GM23248 (cell line): ENCODE data around the gene NPBWR2.

ENCODE experiments used
- EZH2 ChIP-seq: fragments of 200-600 bp; sonication (generic); IDR thresholded peaks from 2 replicates; pipeline ENCODE4 v1.6.1; 2018; ENCODE audit warnings: antibody characterized with exemption, mild to moderate bottlenecking; ENCODE audit not compliant: insufficient read depth, poor library complexity, severe bottlenecking
- EZH2phosphoT487 ChIP-seq: fragments of 200-600 bp; sonication (generic); IDR thresholded peaks from 2 replicates; pipeline ENCODE4 v1.6.1; 2018; ENCODE audit warnings: antibody characterized with exemption, moderate library complexity, mild to moderate bottlenecking, low read depth; ENCODE audit not compliant: insufficient read depth

- TF ChIP-seq EZH2 (no peak), EZH2phosphoT487 (no peak)
Measured at GRCh38 chr20:64075556-64075955, 31.8 kb downstream of the NPBWR2 start.
